Loucy (cell line): Measurements from ENCODE around the gene TBCD.

Experiments used
- CTCF ChIP-seq: fragments of 200-600 bp; sonication (generic); conservative IDR thresholded peaks from 2 replicates; pipeline ENCODE4 v1.5.1; 2014; ENCODE audit warnings: mild to moderate bottlenecking, antibody characterized with exemption, low read length
- EZH2phosphoT487 ChIP-seq: fragments of 200-600 bp; IDR thresholded peaks from 2 replicates; pipeline ENCODE4 v1.6.1; 2018; ENCODE audit warnings: antibody characterized with exemption, mild to moderate bottlenecking, moderate library complexity, borderline replicate concordance

GRCh38 chr17:82980632-82981031, 228.8 kb downstream of the TBCD start:
- TF ChIP-seq CTCF (no peak), EZH2phosphoT487 (no peak)
